ENCODE results near the gene WSCD1.

Gene WSCD1

DNA sequence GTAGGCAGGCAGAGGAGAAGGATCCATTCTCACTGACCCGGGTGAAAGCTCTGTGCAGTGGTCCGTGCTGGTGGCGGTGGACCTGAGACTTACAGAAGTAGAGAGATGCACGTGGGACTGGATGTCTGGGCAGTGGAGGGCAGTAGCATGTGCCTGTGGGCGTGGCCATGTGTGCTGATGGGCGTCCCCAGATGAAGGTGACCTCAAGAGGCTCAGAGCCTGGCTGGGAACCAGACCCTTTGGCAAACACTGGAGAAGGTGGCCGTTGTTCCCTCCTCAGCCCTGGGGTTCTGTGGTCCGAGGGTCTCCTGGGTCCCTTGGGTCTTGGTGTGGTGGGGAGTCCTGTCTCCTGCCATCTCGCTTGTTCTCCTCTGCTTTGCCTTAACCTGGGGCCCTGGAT lies 15.6 kb downstream of the WSCD1 start:
- DNase-seq (ENCODE audit: low read depth in 2 of 2), result no peak

- no peak for DNase-seq (ENCODE audit: low read depth in 2 of 2)
Measured at GRCh38 chr17:6086603-6087400, 16.6 kb downstream of the WSCD1 start.

- no peak for DNase-seq (ENCODE audit: low read depth in 2 of 2)
Measured at GRCh38 chr17:6088141-6088540, 18.0 kb downstream of the WSCD1 start.

DNA sequence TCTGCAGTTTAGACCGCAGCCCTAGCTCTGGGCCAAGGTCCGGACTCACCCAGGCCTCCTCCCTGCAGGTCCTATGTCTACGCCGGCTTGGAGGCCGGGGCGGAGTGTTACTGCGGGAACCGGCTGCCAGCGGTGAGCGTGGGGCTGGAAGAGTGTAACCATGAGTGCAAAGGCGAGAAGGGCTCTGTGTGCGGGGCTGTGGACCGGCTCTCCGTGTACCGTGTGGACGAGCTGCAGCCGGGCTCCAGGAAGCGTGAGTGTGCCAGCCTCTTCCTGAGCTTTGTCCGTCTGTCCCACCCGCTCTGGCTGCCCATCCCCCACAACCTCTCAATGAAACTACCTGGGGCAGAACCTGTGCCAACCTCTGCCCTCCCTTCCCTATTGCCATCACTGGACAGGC lies 20.1 kb downstream of the WSCD1 start:
- DNase-seq (ENCODE audit: low read depth in 2 of 2), result no peak

GRCh38 chr17:6092182-6092902 lies 22.2 kb downstream of the WSCD1 start:
- DNase-seq (ENCODE audit: low read depth in 2 of 2), result no peak

GRCh38 chr17:6092903-6093468 lies 22.8 kb downstream of the WSCD1 start:
- DNase-seq (ENCODE audit: low read depth in 2 of 2), result no peak

- no peak for DNase-seq (ENCODE audit: low read depth in 2 of 2)
Measured at GRCh38 chr17:6094453-6094852, 24.3 kb downstream of the WSCD1 start.

- DNase-seq (ENCODE audit: low read depth in 2 of 2), result no peak
Measured at GRCh38 chr17:6094926-6095325, 24.7 kb downstream of the WSCD1 start.

GRCh38 chr17:6095501-6095900 lies 25.3 kb downstream of the WSCD1 start:
- no peak for DNase-seq (ENCODE audit: low read depth in 2 of 2)

DNA sequence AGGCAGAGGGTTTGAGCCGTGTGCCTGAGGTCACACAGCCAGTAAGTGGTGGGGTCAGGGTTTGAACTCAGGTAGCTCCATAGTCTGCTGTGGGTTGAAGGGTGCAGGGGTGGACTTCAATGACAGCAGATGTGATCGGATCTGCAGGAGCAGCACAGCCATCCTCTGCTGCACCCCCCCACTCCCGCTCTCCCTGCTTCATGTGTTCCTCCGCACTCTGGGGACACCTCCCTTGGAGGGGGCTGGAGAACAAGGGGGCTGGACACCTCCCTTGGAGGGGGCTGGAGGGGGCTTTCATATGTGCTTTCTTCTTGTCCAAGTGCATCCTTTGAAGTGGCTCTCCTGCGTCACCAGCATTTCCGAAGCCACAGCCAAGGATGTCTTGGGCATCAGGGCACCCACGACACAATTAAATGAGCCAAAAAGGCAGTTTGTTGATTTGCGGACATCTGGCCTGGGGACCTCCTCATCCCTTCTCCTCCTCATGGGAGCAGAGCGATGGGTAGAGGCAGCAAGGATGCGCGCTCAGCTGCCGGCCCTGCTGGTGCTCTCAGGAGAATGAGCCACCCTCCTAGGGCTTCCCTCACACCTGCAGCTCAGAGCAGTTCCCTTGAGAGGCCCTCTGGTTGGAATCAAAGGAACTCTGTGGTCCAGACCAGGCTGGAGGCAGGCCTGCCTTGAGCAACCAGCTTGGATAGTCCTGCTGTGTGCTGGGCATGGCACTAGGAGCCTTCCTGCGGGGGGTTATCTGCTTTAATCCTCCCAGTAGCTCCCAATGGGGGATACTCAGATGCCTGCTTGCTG lies 26.2 kb downstream of the WSCD1 start:
- DNase-seq (ENCODE audit: low read depth in 2 of 2), result no peak

- DNase-seq (ENCODE audit: low read depth in 2 of 2), result no peak
Measured at GRCh38 chr17:6097005-6097279, 26.8 kb downstream of the WSCD1 start.

GRCh38 chr17:6098050-6098822 lies 28.1 kb downstream of the WSCD1 start:
- DNase-seq (ENCODE audit: low read depth in 2 of 2), result no peak

DNA sequence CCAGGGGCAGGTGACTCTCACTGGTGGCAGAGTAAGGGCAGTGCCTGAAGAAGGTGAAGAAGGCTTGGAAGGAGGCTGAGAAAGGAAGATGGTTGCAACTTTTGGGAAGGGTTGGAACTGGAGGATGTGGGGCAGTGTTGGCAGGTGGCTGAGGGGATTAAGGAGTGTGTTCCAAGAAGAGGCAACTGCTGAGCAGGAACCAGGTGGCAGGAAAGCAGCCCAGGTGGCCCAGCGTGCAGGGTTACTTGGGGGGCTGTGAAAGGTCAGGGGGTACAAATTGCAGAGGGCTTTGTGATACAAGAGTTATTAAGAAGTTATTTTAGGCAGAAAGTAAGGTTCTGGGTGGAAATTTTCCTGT lies 28.6 kb downstream of the WSCD1 start:
- DNase-seq (ENCODE audit: low read depth in 2 of 2), result no peak

DNA sequence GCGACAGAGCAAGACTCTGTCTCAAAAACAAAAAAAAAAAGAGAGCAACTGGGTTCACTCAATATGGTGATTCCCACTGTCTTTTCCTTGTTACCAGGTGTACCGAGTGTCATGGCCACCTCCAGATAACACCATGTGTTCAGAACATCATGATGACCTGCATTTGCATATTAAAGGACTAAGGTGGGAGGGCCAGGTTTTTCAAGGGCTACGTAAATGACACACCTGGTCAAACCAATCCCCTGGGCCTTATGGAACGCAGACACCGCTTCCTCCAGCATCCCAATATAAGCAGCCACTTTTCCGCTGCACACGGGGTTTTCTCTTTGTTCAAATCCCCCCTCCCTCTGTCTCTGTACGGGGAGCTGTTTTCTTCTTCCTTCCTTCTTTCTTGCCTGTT lies 29.3 kb downstream of the WSCD1 start:
- DNase-seq (ENCODE audit: low read depth in 2 of 2), result no peak

- no peak for DNase-seq (ENCODE audit: low read depth in 2 of 2)
Measured at GRCh38 chr17:6100146-6100545, 30.0 kb downstream of the WSCD1 start.

- DNase-seq (ENCODE audit: low read depth in 2 of 2), result no peak
Measured at GRCh38 chr17:6100891-6101500, 30.8 kb downstream of the WSCD1 start.

- DNase-seq (ENCODE audit: low read depth in 2 of 2), result no peak
Measured at GRCh38 chr17:6101706-6102105, 31.5 kb downstream of the WSCD1 start.

DNA sequence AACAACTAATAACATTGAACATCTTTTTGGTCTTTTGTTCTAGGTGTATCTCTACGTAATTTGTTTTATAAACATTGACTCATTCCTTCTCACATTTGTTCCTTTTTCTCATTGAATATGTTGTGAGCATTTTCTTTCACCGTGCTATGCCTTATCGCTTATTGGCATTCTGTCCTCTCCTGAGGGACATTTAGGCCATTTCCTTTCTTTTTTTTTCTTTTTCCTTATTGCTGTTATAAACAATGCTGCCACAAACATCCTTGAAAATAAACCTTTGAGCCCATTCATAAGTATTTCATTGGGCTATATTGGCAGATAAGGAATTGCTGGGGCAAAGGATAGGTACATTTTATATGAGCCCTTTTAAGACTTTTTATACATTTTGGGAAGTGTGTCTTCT lies 32.4 kb downstream of the WSCD1 start:
- DNase-seq (ENCODE audit: low read depth in 2 of 2), result no peak

GRCh38 chr17:6104956-6105648 lies 34.9 kb downstream of the WSCD1 start:
- no peak for DNase-seq (ENCODE audit: low read depth in 2 of 2)

- no peak for DNase-seq (ENCODE audit: low read depth in 2 of 2)
Measured at GRCh38 chr17:6105649-6106007, 35.4 kb downstream of the WSCD1 start.

DNA sequence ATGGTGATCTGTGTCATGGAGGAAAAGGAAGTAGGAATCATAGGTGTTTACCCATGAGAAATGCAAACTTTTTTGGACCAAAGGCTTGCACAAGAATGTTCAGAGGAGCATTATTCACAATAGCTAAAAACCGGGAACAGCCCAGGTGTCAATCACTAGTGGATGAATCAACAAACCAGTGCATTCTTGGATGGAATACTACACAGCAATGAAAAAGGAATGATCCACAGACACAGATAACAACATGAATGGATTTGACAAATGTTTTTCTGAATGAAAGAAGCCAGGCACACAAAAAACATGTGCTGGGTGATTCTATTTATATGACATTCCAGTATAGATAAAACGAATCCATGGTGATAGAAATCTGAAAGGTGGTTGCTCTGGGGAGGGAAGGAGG lies 36.0 kb downstream of the WSCD1 start:
- no peak for DNase-seq (ENCODE audit: low read depth in 2 of 2)

Measured in stimulated activated CD8-positive, alpha-beta memory T cell treated with anti-CD3 and anti-CD28 coated beads, Interleukin-7, amount 100 ng/mL, for 4 hours (primary cell).